ENCODE data around the gene EXOC3.

DNA sequence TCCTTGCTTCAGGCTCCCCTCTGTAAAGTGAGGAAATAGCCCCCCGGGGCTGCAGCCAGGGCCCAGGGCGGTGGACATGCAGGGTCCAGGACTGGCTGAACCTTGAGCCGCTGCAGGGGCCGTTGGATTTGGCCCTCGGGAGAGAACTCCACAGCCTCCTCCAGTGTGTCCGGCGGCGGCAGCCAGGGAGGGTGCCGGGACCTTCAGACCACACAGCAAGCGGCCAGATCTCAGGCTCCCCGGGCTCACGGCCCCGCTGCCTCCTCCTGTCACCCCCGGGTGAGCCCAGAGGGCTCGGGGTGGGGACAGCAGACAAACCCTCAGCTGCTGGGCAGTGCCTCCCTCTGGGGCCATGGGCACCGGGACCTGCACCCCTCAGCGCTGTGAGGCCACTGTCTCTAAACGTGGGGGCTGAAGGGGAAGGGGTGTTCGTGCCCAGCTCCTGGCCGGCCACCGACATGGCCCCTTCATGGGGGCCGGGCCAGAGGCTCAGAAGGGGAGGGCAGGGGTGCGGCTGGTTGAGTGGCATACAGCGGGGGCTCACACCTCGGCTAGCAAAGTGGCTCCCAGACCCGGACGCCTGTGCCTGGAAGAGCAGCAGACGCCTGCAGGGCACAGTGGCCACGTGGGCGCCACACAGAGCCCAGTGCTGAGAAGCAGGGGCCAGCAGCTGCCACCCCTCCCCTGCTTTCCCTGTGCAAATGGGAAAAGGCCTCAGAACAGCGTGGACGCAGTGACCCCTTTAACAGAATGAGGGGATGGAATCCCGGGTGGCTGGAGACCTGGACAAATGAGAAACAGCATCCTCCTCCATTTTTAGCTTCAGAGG is 61.6 kb downstream of the EXOC3 start:
- TF ChIP-seq POLR2A (IDR thresholded peaks at IDR 0.05), result no peak
- TF ChIP-seq, protein P1, sequence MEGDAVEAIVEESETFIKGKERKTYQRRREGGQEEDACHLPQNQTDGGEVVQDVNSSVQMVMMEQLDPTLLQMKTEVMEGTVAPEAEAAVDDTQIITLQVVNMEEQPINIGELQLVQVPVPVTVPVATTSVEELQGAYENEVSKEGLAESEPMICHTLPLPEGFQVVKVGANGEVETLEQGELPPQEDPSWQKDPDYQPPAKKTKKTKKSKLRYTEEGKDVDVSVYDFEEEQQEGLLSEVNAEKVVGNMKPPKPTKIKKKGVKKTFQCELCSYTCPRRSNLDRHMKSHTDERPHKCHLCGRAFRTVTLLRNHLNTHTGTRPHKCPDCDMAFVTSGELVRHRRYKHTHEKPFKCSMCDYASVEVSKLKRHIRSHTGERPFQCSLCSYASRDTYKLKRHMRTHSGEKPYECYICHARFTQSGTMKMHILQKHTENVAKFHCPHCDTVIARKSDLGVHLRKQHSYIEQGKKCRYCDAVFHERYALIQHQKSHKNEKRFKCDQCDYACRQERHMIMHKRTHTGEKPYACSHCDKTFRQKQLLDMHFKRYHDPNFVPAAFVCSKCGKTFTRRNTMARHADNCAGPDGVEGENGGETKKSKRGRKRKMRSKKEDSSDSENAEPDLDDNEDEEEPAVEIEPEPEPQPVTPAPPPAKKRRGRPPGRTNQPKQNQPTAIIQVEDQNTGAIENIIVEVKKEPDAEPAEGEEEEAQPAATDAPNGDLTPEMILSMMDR (IDR thresholded peaks at IDR 0.05), result no peak
- TF ChIP-seq POLR2AphosphoS5 (IDR thresholded peaks at IDR 0.05), result no peak
- no peak for TF ChIP-seq EP300 (IDR thresholded peaks at IDR 0.05)

All from sigmoid colon (tissue), 4 donors.